MCF 10A (cell line): ENCODE data around the gene CHRNA4. TPM values are rescaled to one million over a fixed set of nuclear protein-coding genes. Genes with fewer than 3 reads are reported as not detected.

ENCODE experiments used
- BruUV-seq: library from RNA; stranded (reverse); fragments of 400-500 nt; replicated peaks from 2 replicates; lab custom pipeline; 2021; lab: Mats Ljungman, UMichigan
- CTCF ChIA-PET: fragments of 300-600 bp; sonication (Branson Sonifier 250); formaldehyde crosslinking; extraction: SDS; loops from one replicate; lab custom pipeline; 2021; ENCODE audit warnings: antibody characterized with exemption, inconsistent platforms; lab: Yijun Ruan, JAX
- POLR2A ChIA-PET: fragments of 300-600, 350-650 bp; sonication (Branson Sonifier 250); formaldehyde crosslinking; extraction: SDS; loops from one replicate; lab custom pipeline; 2020; ENCODE audit warnings: antibody characterized with exemption, inconsistent platforms; lab: Yijun Ruan, JAX
- DNase-seq: peaks from one replicate; pipeline ENCODE4 v3.0.0-alpha.2; 2018; ENCODE audit not compliant: unreplicated experiment
- H3K27ac Mint-ChIP-seq: one replicate; pipeline ENCODE4 v1.8.0; 2022; ENCODE audit warnings: mild to moderate bottlenecking, low read depth, mixed read lengths; ENCODE audit not compliant: unreplicated experiment
- H3K27me3 Mint-ChIP-seq: one replicate; pipeline ENCODE4 v1.8.0; 2022; ENCODE audit warnings: mixed read lengths; ENCODE audit not compliant: insufficient read depth, unreplicated experiment
- H3K36me3 Mint-ChIP-seq: one replicate; pipeline ENCODE4 v1.8.0; 2022; ENCODE audit warnings: mild to moderate bottlenecking, moderate library complexity, mixed read lengths; ENCODE audit not compliant: insufficient read depth, unreplicated experiment
- H3K4me1 Mint-ChIP-seq: one replicate; pipeline ENCODE4 v1.8.0; 2022; ENCODE audit warnings: mixed read lengths; ENCODE audit not compliant: insufficient read depth, unreplicated experiment
- H3K4me3 Mint-ChIP-seq: one replicate; pipeline ENCODE4 v1.8.0; 2022; ENCODE audit warnings: mild to moderate bottlenecking, moderate library complexity, mixed read lengths; ENCODE audit not compliant: unreplicated experiment
- H3K9me3 Mint-ChIP-seq: one replicate; pipeline ENCODE4 v1.8.0; 2022; ENCODE audit warnings: mixed read lengths; ENCODE audit not compliant: unreplicated experiment
- intact Hi-C: fragments of 100-400 bp; cut with micrococcal nuclease; formaldehyde crosslinking; loops from 2 replicates; pipeline ENCODE4 v1.14.1; 2022
- total RNA-seq: library from RNA; stranded (reverse); gene quantifications from 2 replicates; pipeline ENCODE4 v1.2.3, GENCODE V29; 2022
- TF ChIP-seq, protein P1 (sequence below): fragments of 200-600 bp; IDR thresholded peaks from one replicate; pipeline ENCODE4 v1.8.0; 2022; ENCODE audit warnings: antibody characterized with exemption, mild to moderate bottlenecking; ENCODE audit not compliant: unreplicated experiment

Gene CHRNA4
- total RNA-seq, 1 experiment from 2014 or later = not detected

DNA sequence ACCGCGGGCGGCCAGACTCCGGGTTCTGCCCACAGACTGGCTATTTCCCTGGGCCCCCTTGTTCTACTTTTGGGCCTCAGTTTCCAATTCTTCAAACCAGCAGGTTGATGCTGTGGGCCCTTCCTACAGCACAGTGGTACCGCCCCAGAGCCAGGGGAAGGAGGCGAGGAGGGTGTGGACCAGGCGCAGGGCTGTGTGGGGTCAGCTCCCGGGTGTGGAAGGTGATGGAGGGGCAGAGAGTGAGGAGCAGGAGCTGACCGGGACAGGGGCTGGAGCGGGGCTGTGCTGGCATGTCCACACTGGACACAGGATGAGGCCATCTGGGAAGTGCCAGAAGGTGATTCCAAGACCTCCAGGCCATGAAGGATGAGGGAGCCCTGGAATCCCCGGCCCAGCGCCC, 35.2 kb upstream of the CHRNA4 start:
- no peak overlapping the region for H3K4me3 Mint-ChIP-seq
- DNase-seq = no peak
- H3K27ac Mint-ChIP-seq = no peak overlapping the region
- POLR2A ChIA-PET = no interaction called here
- peaks cover 61% of the 10 kb centered on the region for H3K27me3 Mint-ChIP-seq
- H3K9me3 Mint-ChIP-seq = no peaks in the 10 kb centered on the region
- no peaks in the 10 kb centered on the region for H3K4me1 Mint-ChIP-seq
- no peaks in the 10 kb centered on the region for H3K36me3 Mint-ChIP-seq
- CTCF ChIA-PET = interaction anchor here (0.6 kb wide), 1 partner anchor 710 kb away, joined by 3 read pairs; no protein-coding TSS in a partner anchor
- TF ChIP-seq, protein P1, sequence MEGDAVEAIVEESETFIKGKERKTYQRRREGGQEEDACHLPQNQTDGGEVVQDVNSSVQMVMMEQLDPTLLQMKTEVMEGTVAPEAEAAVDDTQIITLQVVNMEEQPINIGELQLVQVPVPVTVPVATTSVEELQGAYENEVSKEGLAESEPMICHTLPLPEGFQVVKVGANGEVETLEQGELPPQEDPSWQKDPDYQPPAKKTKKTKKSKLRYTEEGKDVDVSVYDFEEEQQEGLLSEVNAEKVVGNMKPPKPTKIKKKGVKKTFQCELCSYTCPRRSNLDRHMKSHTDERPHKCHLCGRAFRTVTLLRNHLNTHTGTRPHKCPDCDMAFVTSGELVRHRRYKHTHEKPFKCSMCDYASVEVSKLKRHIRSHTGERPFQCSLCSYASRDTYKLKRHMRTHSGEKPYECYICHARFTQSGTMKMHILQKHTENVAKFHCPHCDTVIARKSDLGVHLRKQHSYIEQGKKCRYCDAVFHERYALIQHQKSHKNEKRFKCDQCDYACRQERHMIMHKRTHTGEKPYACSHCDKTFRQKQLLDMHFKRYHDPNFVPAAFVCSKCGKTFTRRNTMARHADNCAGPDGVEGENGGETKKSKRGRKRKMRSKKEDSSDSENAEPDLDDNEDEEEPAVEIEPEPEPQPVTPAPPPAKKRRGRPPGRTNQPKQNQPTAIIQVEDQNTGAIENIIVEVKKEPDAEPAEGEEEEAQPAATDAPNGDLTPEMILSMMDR = no peak
- intact Hi-C loops = no loop called here
- BruUV-seq = no TSS peak

- DNase-seq = no peak
- H3K9me3 Mint-ChIP-seq = no peaks in the 10 kb centered on the region
- intact Hi-C loops = no loop called here
- H3K4me1 Mint-ChIP-seq = no peaks in the 10 kb centered on the region
- H3K36me3 Mint-ChIP-seq = no peaks in the 10 kb centered on the region
- TF ChIP-seq, protein P1 = no peak
- peaks cover 55% of the 10 kb centered on the region for H3K27me3 Mint-ChIP-seq
- POLR2A ChIA-PET = no interaction called here
- H3K27ac Mint-ChIP-seq = no peak overlapping the region
- CTCF ChIA-PET = interaction anchor here (0.6 kb wide), 1 partner anchor 711 kb away, joined by 3 read pairs; no protein-coding TSS in a partner anchor
- H3K4me3 Mint-ChIP-seq = no peak overlapping the region
- no TSS peak for BruUV-seq
Observed at GRCh38 chr20:63395723-63396122, 34.6 kb upstream of the CHRNA4 start.

DNA sequence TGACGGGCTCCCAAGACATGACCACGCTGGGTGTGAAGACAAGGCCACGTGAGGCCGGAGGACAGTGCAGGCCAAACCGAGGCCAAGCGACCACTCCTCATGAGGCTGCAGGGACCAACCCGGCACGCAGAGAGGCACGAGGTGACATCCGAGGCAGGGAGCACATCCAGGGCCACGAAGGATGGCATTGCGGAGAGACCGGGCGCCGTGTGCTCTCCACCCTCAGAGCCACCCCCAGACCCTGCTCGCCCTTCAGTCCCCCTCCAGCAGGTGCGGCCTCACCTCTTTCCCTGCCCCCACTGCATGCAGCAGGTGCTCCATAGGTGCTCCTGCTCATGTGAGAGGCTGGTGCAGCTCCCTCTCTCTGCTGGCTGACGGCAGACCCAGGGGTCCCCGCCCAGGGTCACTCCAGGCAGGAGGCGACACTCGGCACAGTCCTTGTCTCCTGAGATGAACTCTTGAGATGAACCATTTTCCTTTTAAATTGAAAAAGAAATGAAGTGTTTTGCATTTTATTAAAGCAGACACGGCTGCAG, 33.8 kb upstream of the CHRNA4 start:
- peaks cover 3% of the 10 kb centered on the region for H3K9me3 Mint-ChIP-seq
- POLR2A ChIA-PET = no interaction called here
- H3K36me3 Mint-ChIP-seq = no peaks in the 10 kb centered on the region
- no TSS peak for BruUV-seq
- TF ChIP-seq, protein P1 = no peak
- H3K27ac Mint-ChIP-seq = no peak overlapping the region
- CTCF ChIA-PET = interaction anchor here (0.6 to 0.7 kb wide), 2 partner anchors 101 to 298 kb away, joined by 3 read pairs; no protein-coding TSS in a partner anchor
- H3K4me1 Mint-ChIP-seq = no peaks in the 10 kb centered on the region
- H3K4me3 Mint-ChIP-seq = no peak overlapping the region
- peaks cover 52% of the 10 kb centered on the region for H3K27me3 Mint-ChIP-seq
- intact Hi-C loops = no loop called here
- no peak for DNase-seq

- ChIA-PET POLR2A (no interaction called here), CTCF (interaction anchor here (0.7 to 1.0 kb wide), 2 partner anchors 102 to 297 kb away, joined by 3 read pairs; no protein-coding TSS in a partner anchor)
- H3K4me1 Mint-ChIP-seq = no peaks in the 10 kb centered on the region
- TF ChIP-seq, protein P1 = no peak
- H3K36me3 Mint-ChIP-seq = no peaks in the 10 kb centered on the region
- BruUV-seq = no TSS peak
- H3K4me3 Mint-ChIP-seq = no peak overlapping the region
- no peak overlapping the region for H3K27ac Mint-ChIP-seq
- intact Hi-C loops = no loop called here
- peaks cover 52% of the 10 kb centered on the region for H3K27me3 Mint-ChIP-seq
- H3K9me3 Mint-ChIP-seq = peaks cover 7% of the 10 kb centered on the region
- no peak for DNase-seq
Observed at GRCh38 chr20:63394069-63394919, 33.1 kb upstream of the CHRNA4 start.
